SU-DHL-6 (cell line): Measurements from ENCODE around the gene AADACL3.

Source experiments
- H2AFZ ChIP-seq: fragments of 200-600 bp; sonication (generic); 2 replicates; pipeline ENCODE4 v1.6.1; 2014; ENCODE audit warnings: low read depth, mild to moderate bottlenecking, moderate library complexity, mixed read lengths, antibody characterized with exemption, low read length; ENCODE audit not compliant: severe bottlenecking
- H3F3A ChIP-seq: fragments of 200-600 bp; shearing (Covaris generic); 2 replicates; pipeline ENCODE4 v1.6.0; 2016; ENCODE audit warnings: antibody characterized with exemption, mild to moderate bottlenecking; ENCODE audit not compliant: insufficient read depth
- H3K27ac ChIP-seq: fragments of 200-600 bp; sonication (generic); 2 replicates; pipeline ENCODE4 v1.5.1; 2016; ENCODE audit warnings: low read depth, mild to moderate bottlenecking, low read length, moderate library complexity, mixed read lengths
- H3K27me3 ChIP-seq: fragments of 200-600 bp; sonication (generic), shearing (Covaris generic); 2 replicates; pipeline ENCODE4 v1.6.0; 2014; ENCODE audit warnings: mild to moderate bottlenecking, low read length
- H3K36me3 ChIP-seq: fragments of 200-600 bp; sonication (generic); 2 replicates; pipeline ENCODE4 v1.6.1; 2014; ENCODE audit warnings: mild to moderate bottlenecking, low read length, mixed read lengths
- H3K4me2 ChIP-seq: fragments of 300-600, 200-600 bp; shearing (Covaris generic), sonication (generic); 2 replicates; pipeline ENCODE4 v1.6.0; 2014; ENCODE audit warnings: low read length, low read depth, mild to moderate bottlenecking; ENCODE audit not compliant: poor library complexity, severe bottlenecking
- H3K4me3 ChIP-seq: fragments of 200-600 bp; sonication (generic); 2 replicates; pipeline ENCODE4 v1.5.1; 2014; ENCODE audit warnings: antibody characterized with exemption, low read length, mild to moderate bottlenecking, mixed read lengths; ENCODE audit not compliant: insufficient read depth, poor library complexity, severe bottlenecking
- H3K79me2 ChIP-seq: fragments of 200-600 bp; sonication (generic); 2 replicates; pipeline ENCODE4 v1.6.1; 2014; ENCODE audit warnings: mild to moderate bottlenecking, low read length, moderate library complexity; ENCODE audit not compliant: insufficient read depth
- H3K9ac ChIP-seq: fragments of 200-600 bp; sonication (generic); 2 replicates; pipeline ENCODE4 v1.7.0; 2014; ENCODE audit warnings: mild to moderate bottlenecking, low read length
- H3K9me2 ChIP-seq: fragments of 200-600 bp; sonication (generic); replicated peaks from 2 replicates; pipeline ENCODE4 v1.6.1; 2014; ENCODE audit warnings: low read length; ENCODE audit not compliant: insufficient read depth
- H3K9me3 ChIP-seq: fragments of 200-600 bp; sonication (generic); 2 replicates; pipeline ENCODE4 v1.6.1; 2014; ENCODE audit warnings: low read length, mixed read lengths; ENCODE audit not compliant: insufficient read depth
- H4K20me1 ChIP-seq: fragments of 200-600 bp; sonication (generic); 2 replicates; pipeline ENCODE4 v1.6.1; 2014; ENCODE audit warnings: low read depth, mild to moderate bottlenecking, antibody characterized with exemption, low read length, moderate library complexity, mixed read lengths
- CTCF ChIP-seq: fragments of 200-600 bp; sonication (generic); IDR thresholded peaks from one replicate; pipeline ENCODE4 v1.5.1; 2017; ENCODE audit warnings: antibody characterized with exemption, mild to moderate bottlenecking, low read length, moderate library complexity; ENCODE audit not compliant: insufficient read depth, poor library complexity, severe bottlenecking
- EZH2phosphoT487 ChIP-seq: fragments of 200-600 bp; sonication (generic), shearing (Covaris generic); conservative IDR thresholded peaks from 2 replicates; pipeline ENCODE4 v1.6.1; 2018; ENCODE audit warnings: mild to moderate bottlenecking, antibody characterized with exemption, low read length, moderate library complexity, mixed read lengths

Gene AADACL3

GRCh38 chr1:12772520-12772919 lies 56.6 kb downstream of the AADACL3 start:
- no peaks in the 10 kb centered on the region for H3K27me3 ChIP-seq
- no peak for TF ChIP-seq EZH2phosphoT487
- no peak for TF ChIP-seq CTCF

GRCh38 chr1:12773438-12773837 lies 57.5 kb downstream of the AADACL3 start, which contains the start of gene PRAMEF12:
Gene PRAMEF12 (plus strand): TSS chr1:12773738. CDS start chr1:12774868, 1,130 bp downstream.
- no peak within 1 kb of the TSS for H3K9ac ChIP-seq
- TF ChIP-seq CTCF: no peak
- no peak for TF ChIP-seq EZH2phosphoT487
- H3K4me3 ChIP-seq: no peak within 1 kb of the TSS
- H2AFZ ChIP-seq: no peak within 1 kb of the TSS
- H3K36me3 ChIP-seq: no peaks in the 10 kb centered on the region
- H4K20me1 ChIP-seq: no peaks in the 10 kb centered on the region
- H3F3A ChIP-seq: no peaks in the 10 kb centered on the region
- H3K9me2 ChIP-seq: no peaks in the 10 kb centered on the region
- no peaks in the 10 kb centered on the region for H3K9me3 ChIP-seq
- no peaks in the 10 kb centered on the region for H3K79me2 ChIP-seq
- no peak within 1 kb of the TSS for H3K4me2 ChIP-seq
- no peaks in the 10 kb centered on the region for H3K27me3 ChIP-seq
- H3K27ac ChIP-seq: no peak within 1 kb of the TSS

More at GRCh38 chr1:12772520-12772919, 56.6 kb downstream of the AADACL3 start:
- H3K27ac ChIP-seq: no peak overlapping the region
- no peaks in the 10 kb centered on the region for H3K36me3 ChIP-seq
- H3K9me3 ChIP-seq: no peaks in the 10 kb centered on the region
- H3K9ac ChIP-seq: no peak overlapping the region
- no peaks in the 10 kb centered on the region for H3F3A ChIP-seq
- H3K9me2 ChIP-seq: no peaks in the 10 kb centered on the region
- no peaks in the 10 kb centered on the region for H3K79me2 ChIP-seq
- H3K4me3 ChIP-seq: no peak overlapping the region
- no peak overlapping the region for H3K4me2 ChIP-seq
- no peaks in the 10 kb centered on the region for H4K20me1 ChIP-seq
- no peak overlapping the region for H2AFZ ChIP-seq

GRCh38 chr1:12774801-12775345 lies 59.0 kb downstream of the AADACL3 start:
- no peaks in the 10 kb centered on the region for H3K79me2 ChIP-seq
- H3K9me3 ChIP-seq: no peaks in the 10 kb centered on the region
- no peaks in the 10 kb centered on the region for H3F3A ChIP-seq
- H3K4me2 ChIP-seq: no peak overlapping the region
- no peaks in the 10 kb centered on the region for H3K27me3 ChIP-seq
- H3K4me3 ChIP-seq: no peak overlapping the region
- no peaks in the 10 kb centered on the region for H3K9me2 ChIP-seq
- TF ChIP-seq CTCF (no peak), EZH2phosphoT487 (no peak)
- no peak overlapping the region for H3K27ac ChIP-seq
- no peaks in the 10 kb centered on the region for H4K20me1 ChIP-seq
- no peak overlapping the region for H2AFZ ChIP-seq
- H3K9ac ChIP-seq: no peak overlapping the region
- H3K36me3 ChIP-seq: no peaks in the 10 kb centered on the region
